ENCODE data around the gene ADGRB3.

The ADGRB3 gene

GRCh38 chr6:68680264-68680663, 45.2 kb downstream of the ADGRB3 start:
- Histone ChIP-seq H3K36me3 (replicated peaks in 1 of 2; ENCODE audit: control insufficient read depth in 2 of 2, insufficient read depth in 2 of 2, low read length in 2 of 2) (no peaks in the 10 kb centered on the region), H3K4me1 (ENCODE audit: control insufficient read depth in 2 of 2, insufficient read depth in 1 of 2, low read depth in 1 of 2, low read length in 2 of 2) (no peaks in the 10 kb centered on the region), H2BK120ac (ENCODE audit: low read depth, low read length) (no peak overlapping the region), H3K14ac (ENCODE audit: low read length) (no peak overlapping the region), H4K91ac (ENCODE audit: low read depth, low read length, poor library complexity) (no peak overlapping the region), H3K23ac (ENCODE audit: low read depth, low read length, poor library complexity) (no peak overlapping the region), H3K9ac (ENCODE audit: low read depth, low read length, poor library complexity) (no peak overlapping the region), H2AFZ (ENCODE audit: low read length) (no peak overlapping the region), H2AK5ac (ENCODE audit: low read depth, low read length) (no peak overlapping the region), H3K4me2 (ENCODE audit: insufficient read depth, low read length, poor library complexity, severe bottlenecking) (no peak overlapping the region), H4K8ac (ENCODE audit: low read depth, low read length) (no peak overlapping the region), H2BK5ac (ENCODE audit: low read length) (no peak overlapping the region), H3K79me1 (ENCODE audit: low read depth, low read length) (no peaks in the 10 kb centered on the region), H3K4me3 (ENCODE audit: low read length in 2 of 2) (no peak overlapping the region), H3K4ac (ENCODE audit: low read length) (no peak overlapping the region), H3K18ac (ENCODE audit: low read length) (no peak overlapping the region), H3K9me3 (replicated peaks in 1 of 2; ENCODE audit: control insufficient read depth in 2 of 2, insufficient read depth in 1 of 2, low read depth in 1 of 2, low read length in 2 of 2) (no peaks in the 10 kb centered on the region), H2BK12ac (ENCODE audit: low read length) (no peak overlapping the region), H2BK15ac (ENCODE audit: low read length) (no peak overlapping the region), H3K27me3 (ENCODE audit: control insufficient read depth in 3 of 3, insufficient read depth in 3 of 3, low read depth in 1 of 3, low read length in 3 of 3) (no peaks in the 10 kb centered on the region), H3K27ac (replicated peaks; ENCODE audit: low read length) (no peak overlapping the region)
- no CpG with 5 or more reads among the region's 2 CpGs for WGBS, 2 donors (ENCODE audit: extremely low coverage in 2 of 2, insufficient read length in 2 of 2, insufficient replicate concordance in 1 of 2)
- DNase-seq (ENCODE audit: low spot score), result no peak

DNA sequence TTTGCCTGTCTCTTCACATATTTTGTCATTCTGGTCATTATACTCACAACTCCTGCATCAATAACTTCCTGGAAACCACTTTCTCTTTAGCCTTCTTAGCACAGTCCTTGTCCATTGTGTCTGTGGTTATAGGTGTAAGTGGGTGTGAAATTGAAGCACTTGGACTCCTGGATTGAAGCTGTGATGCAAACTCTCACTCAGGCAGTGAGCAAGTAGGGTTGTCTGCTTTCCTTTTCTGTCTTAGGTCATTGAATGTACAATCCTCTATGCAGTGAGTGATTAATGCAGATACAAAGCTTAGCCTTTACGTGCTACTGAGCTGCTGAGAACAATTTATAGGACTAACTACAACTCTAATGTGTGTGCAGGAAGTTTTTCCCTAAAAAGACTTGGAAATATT, 54.8 kb downstream of the ADGRB3 start:
- H3K36me3 ChIP-seq (replicated peaks in 1 of 2; ENCODE audit: control insufficient read depth in 2 of 2, insufficient read depth in 2 of 2, low read length in 2 of 2), result no peaks in the 10 kb centered on the region
- H4K8ac ChIP-seq (ENCODE audit: low read depth, low read length), result no peak overlapping the region
- H3K18ac ChIP-seq (ENCODE audit: low read length), result no peak overlapping the region
- H2BK15ac ChIP-seq (ENCODE audit: low read length), result no peak overlapping the region
- no peak overlapping the region for H2BK120ac ChIP-seq (ENCODE audit: low read depth, low read length)
- no peak overlapping the region for H4K91ac ChIP-seq (ENCODE audit: low read depth, low read length, poor library complexity)
- no CpG with 5 or more reads among the region's 1 CpG for WGBS, 2 donors (ENCODE audit: extremely low coverage in 2 of 2, insufficient read length in 2 of 2, insufficient replicate concordance in 1 of 2)
- no peaks in the 10 kb centered on the region for H3K27me3 ChIP-seq (ENCODE audit: control insufficient read depth in 3 of 3, insufficient read depth in 3 of 3, low read depth in 1 of 3, low read length in 3 of 3)
- no peak overlapping the region for H3K4ac ChIP-seq (ENCODE audit: low read length)
- no peak overlapping the region for H2AFZ ChIP-seq (ENCODE audit: low read length)
- no peak overlapping the region for H2BK12ac ChIP-seq (ENCODE audit: low read length)
- no peak overlapping the region for H3K23ac ChIP-seq (ENCODE audit: low read depth, low read length, poor library complexity)
- no peak overlapping the region for H3K27ac ChIP-seq (replicated peaks; ENCODE audit: low read length)
- H3K9me3 ChIP-seq (replicated peaks in 1 of 2; ENCODE audit: control insufficient read depth in 2 of 2, insufficient read depth in 1 of 2, low read depth in 1 of 2, low read length in 2 of 2), result no peaks in the 10 kb centered on the region
- H3K4me1 ChIP-seq (ENCODE audit: control insufficient read depth in 2 of 2, insufficient read depth in 1 of 2, low read depth in 1 of 2, low read length in 2 of 2), result peaks cover 2 to 10% of the 10 kb centered on the region in 2 donors
- no peak overlapping the region for H2BK5ac ChIP-seq (ENCODE audit: low read length)
- H3K4me3 ChIP-seq (ENCODE audit: low read length in 2 of 2), result no peak overlapping the region
- H3K79me1 ChIP-seq (ENCODE audit: low read depth, low read length), result no peaks in the 10 kb centered on the region
- H3K9ac ChIP-seq (ENCODE audit: low read depth, low read length, poor library complexity), result no peak overlapping the region
- H3K4me2 ChIP-seq (ENCODE audit: insufficient read depth, low read length, poor library complexity, severe bottlenecking), result no peak overlapping the region
- H3K14ac ChIP-seq (ENCODE audit: low read length), result no peak overlapping the region
- no peak overlapping the region for H2AK5ac ChIP-seq (ENCODE audit: low read depth, low read length)
- DNase-seq (ENCODE audit: low spot score), result no peak

DNA sequence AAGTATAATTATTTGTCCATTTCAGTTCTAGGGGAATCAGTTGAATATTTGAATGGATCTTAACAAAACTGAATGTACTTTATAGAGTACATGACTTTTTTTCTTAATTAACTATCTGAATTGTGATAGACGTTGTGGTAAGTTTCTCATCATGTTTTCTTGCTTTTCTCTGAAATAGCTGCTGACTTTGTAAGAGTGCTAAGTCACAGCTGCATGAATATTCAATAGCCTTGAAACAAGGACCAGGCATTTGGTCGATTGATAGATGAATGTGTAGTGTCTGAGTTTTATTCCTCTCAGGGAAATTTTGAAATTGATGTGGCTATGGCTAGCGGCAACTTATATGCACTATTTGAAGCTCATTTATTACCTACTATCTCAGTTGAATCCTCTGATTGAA, 56.0 kb downstream of the ADGRB3 start:
- Histone ChIP-seq H2AFZ (ENCODE audit: low read length) (no peak overlapping the region), H3K27me3 (ENCODE audit: control insufficient read depth in 3 of 3, insufficient read depth in 3 of 3, low read depth in 1 of 3, low read length in 3 of 3) (no peaks in the 10 kb centered on the region), H3K4ac (ENCODE audit: low read length) (no peak overlapping the region), H3K27ac (replicated peaks; ENCODE audit: low read length) (no peak overlapping the region), H2BK120ac (ENCODE audit: low read depth, low read length) (no peak overlapping the region), H3K9ac (ENCODE audit: low read depth, low read length, poor library complexity) (no peak overlapping the region), H3K79me1 (ENCODE audit: low read depth, low read length) (no peaks in the 10 kb centered on the region), H3K4me1 (ENCODE audit: control insufficient read depth in 2 of 2, insufficient read depth in 1 of 2, low read depth in 1 of 2, low read length in 2 of 2) (peaks cover 2 to 10% of the 10 kb centered on the region in 2 donors), H3K36me3 (replicated peaks in 1 of 2; ENCODE audit: control insufficient read depth in 2 of 2, insufficient read depth in 2 of 2, low read length in 2 of 2) (no peaks in the 10 kb centered on the region), H2BK12ac (ENCODE audit: low read length) (no peak overlapping the region), H4K8ac (ENCODE audit: low read depth, low read length) (no peak overlapping the region), H4K91ac (ENCODE audit: low read depth, low read length, poor library complexity) (no peak overlapping the region), H3K18ac (ENCODE audit: low read length) (no peak overlapping the region), H3K4me3 (ENCODE audit: low read length in 2 of 2) (no peak overlapping the region), H3K23ac (ENCODE audit: low read depth, low read length, poor library complexity) (no peak overlapping the region), H3K9me3 (replicated peaks in 1 of 2; ENCODE audit: control insufficient read depth in 2 of 2, insufficient read depth in 1 of 2, low read depth in 1 of 2, low read length in 2 of 2) (no peaks in the 10 kb centered on the region), H2BK5ac (ENCODE audit: low read length) (no peak overlapping the region), H3K4me2 (ENCODE audit: insufficient read depth, low read length, poor library complexity, severe bottlenecking) (no peak overlapping the region), H2AK5ac (ENCODE audit: low read depth, low read length) (no peak overlapping the region), H2BK15ac (ENCODE audit: low read length) (no peak overlapping the region), H3K14ac (ENCODE audit: low read length) (no peak overlapping the region)
- no CpG with 5 or more reads among the region's 3 CpGs for WGBS, 2 donors (ENCODE audit: extremely low coverage in 2 of 2, insufficient read length in 2 of 2, insufficient replicate concordance in 1 of 2)
- no peak for DNase-seq (ENCODE audit: low spot score)

- DNase-seq (ENCODE audit: low spot score), result no peak
- no peaks in the 10 kb centered on the region for H3K27me3 ChIP-seq (ENCODE audit: control insufficient read depth in 3 of 3, insufficient read depth in 3 of 3, low read depth in 1 of 3, low read length in 3 of 3)
These were observed 58.2 kb downstream of the ADGRB3 start for GRCh38 chr6:68693271-68693670.

More at GRCh38 chr6:68693271-68693670, 58.2 kb downstream of the ADGRB3 start:
- H3K9me3 ChIP-seq (replicated peaks in 1 of 2; ENCODE audit: control insufficient read depth in 2 of 2, insufficient read depth in 1 of 2, low read depth in 1 of 2, low read length in 2 of 2), result no peaks in the 10 kb centered on the region
- no peaks in the 10 kb centered on the region for H3K36me3 ChIP-seq (replicated peaks in 1 of 2; ENCODE audit: control insufficient read depth in 2 of 2, insufficient read depth in 2 of 2, low read length in 2 of 2)
- H2BK5ac ChIP-seq (ENCODE audit: low read length), result no peak overlapping the region
- H3K27ac ChIP-seq (replicated peaks; ENCODE audit: low read length), result no peak overlapping the region
- no peak overlapping the region for H3K4me3 ChIP-seq (ENCODE audit: low read length in 2 of 2)
- no peak overlapping the region for H3K14ac ChIP-seq (ENCODE audit: low read length)
- H2BK12ac ChIP-seq (ENCODE audit: low read length), result no peak overlapping the region
- H3K23ac ChIP-seq (ENCODE audit: low read depth, low read length, poor library complexity), result no peak overlapping the region
- peaks cover 2 to 13% of the 10 kb centered on the region in 2 donors for H3K4me1 ChIP-seq (ENCODE audit: control insufficient read depth in 2 of 2, insufficient read depth in 1 of 2, low read depth in 1 of 2, low read length in 2 of 2)
- no peak overlapping the region for H3K4me2 ChIP-seq (ENCODE audit: insufficient read depth, low read length, poor library complexity, severe bottlenecking)
- H2AK5ac ChIP-seq (ENCODE audit: low read depth, low read length), result no peak overlapping the region
- H3K79me1 ChIP-seq (ENCODE audit: low read depth, low read length), result no peaks in the 10 kb centered on the region
- H3K9ac ChIP-seq (ENCODE audit: low read depth, low read length, poor library complexity), result no peak overlapping the region
- H3K18ac ChIP-seq (ENCODE audit: low read length), result no peak overlapping the region
- H2AFZ ChIP-seq (ENCODE audit: low read length), result no peak overlapping the region
- no peak overlapping the region for H2BK120ac ChIP-seq (ENCODE audit: low read depth, low read length)
- H2BK15ac ChIP-seq (ENCODE audit: low read length), result no peak overlapping the region
- WGBS, 2 donors (ENCODE audit: extremely low coverage in 2 of 2, insufficient read length in 2 of 2, insufficient replicate concordance in 1 of 2), result no CpG with 5 or more reads among the region's 1 CpG
- H4K8ac ChIP-seq (ENCODE audit: low read depth, low read length), result no peak overlapping the region
- H4K91ac ChIP-seq (ENCODE audit: low read depth, low read length, poor library complexity), result no peak overlapping the region
- no peak overlapping the region for H3K4ac ChIP-seq (ENCODE audit: low read length)

Measured in neuronal stem cell (in vitro differentiated cells).